T-cell (primary cell): ENCODE measurements around the gene NHS. TPM values are rescaled to one million over a fixed set of nuclear protein-coding genes. Genes with fewer than 3 reads are reported as not detected.

Experiments used
- ATAC-seq, 4 experiments: fragments of 200-7000 bp in 3 of 4; fragments of 150-1000 bp in 1 of 4; cut with Tn5 transposase; replicated peaks in 1 of 4; 1 replicate in 3 of 4; 2 replicates in 1 of 4; pipeline ENCODE4 v1.10.0; 2021; ENCODE audit warnings: moderate library complexity in 3 of 4, mild to moderate bottlenecking in 2 of 4, moderate number of reproducible peaks in 1 of 4
- CTCF ChIA-PET, 2 donors: fragments of 300-600 bp; sonication (Branson Sonifier 250); formaldehyde crosslinking; loops; one replicate each; lab custom pipeline; 2022; ENCODE audit warnings: antibody characterized with exemption in 2 of 2; lab: Charles Lee
- POLR2A ChIA-PET, 2 donors: fragments of 300-600 bp; sonication (Branson Sonifier 250); formaldehyde crosslinking; loops; one replicate each; lab custom pipeline; 2022; ENCODE audit warnings: antibody characterized with exemption in 2 of 2; lab: Charles Lee
- DNase-seq, 35 experiments: peaks; one replicate each; pipeline versions ENCODE4 v3.0.0 to v3.0.0-alpha.2; 2013 to 2023
- H3K27ac ChIP-seq: one replicate; pipeline ENCODE4 v1.5.1; 2013; ENCODE audit warnings: low read length
- H3K27me3 ChIP-seq, 2 experiments: replicated peaks in 1 of 2; 1 replicate in 1 of 2; 2 replicates in 1 of 2; pipeline versions ENCODE4 v1.6.1 to v1.7.0; 2013; ENCODE audit warnings: low read length in 1 of 2, mixed read lengths in 1 of 2; ENCODE audit not compliant: control insufficient read depth in 2 of 2, insufficient read depth in 2 of 2; ENCODE audit errors: extremely low read depth in 1 of 2
- H3K36me3 ChIP-seq, 2 donors: 1 replicate in 1 of 2; 2 replicates in 1 of 2; pipeline versions ENCODE4 v1.6.1 to v1.7.0; 2013; ENCODE audit warnings: low read length in 1 of 2; ENCODE audit not compliant: control insufficient read depth in 2 of 2, insufficient read depth in 1 of 2; ENCODE audit errors: extremely low read depth in 1 of 2
- H3K4me1 ChIP-seq, 2 experiments: 1 replicate in 1 of 2; 2 replicates in 1 of 2; pipeline versions ENCODE4 v1.6.1 to v1.7.0; 2013; ENCODE audit warnings: low read length in 2 of 2, mixed read lengths in 1 of 2; ENCODE audit not compliant: insufficient read depth in 2 of 2, control insufficient read depth in 1 of 2; ENCODE audit errors: extremely low read depth in 1 of 2
- H3K4me3 ChIP-seq, 2 donors: 1 replicate in 1 of 2; 2 replicates in 1 of 2; pipeline versions ENCODE4 v1.5.1 to v1.7.0; 2013; ENCODE audit warnings: mild to moderate bottlenecking in 2 of 2, low read length in 1 of 2, moderate library complexity in 1 of 2; ENCODE audit not compliant: control insufficient read depth in 1 of 2; ENCODE audit errors: extremely low read depth in 1 of 2
- H3K9me3 ChIP-seq: 2 replicates; pipeline ENCODE4 v1.7.0; 2013
- H3K27ac Mint-ChIP-seq, 2 donors: one replicate each; pipeline ENCODE4 v1.8.0; 2020 to 2021; ENCODE audit warnings: mild to moderate bottlenecking in 2 of 2, mixed read lengths in 2 of 2
- H3K27me3 Mint-ChIP-seq, 2 donors: one replicate each; pipeline ENCODE4 v1.8.0; 2021 to 2022; ENCODE audit warnings: mixed read lengths in 2 of 2
- H3K36me3 Mint-ChIP-seq: one replicate; pipeline ENCODE4 v1.8.0; 2021; ENCODE audit warnings: mixed read lengths
- H3K4me1 Mint-ChIP-seq, 3 donors: one replicate each; pipeline ENCODE4 v1.8.0; 2020 to 2022; ENCODE audit warnings: mixed read lengths in 3 of 3, mild to moderate bottlenecking in 1 of 3
- H3K4me3 Mint-ChIP-seq, 3 donors: one replicate each; pipeline ENCODE4 v1.8.0; 2020 to 2022; ENCODE audit warnings: mild to moderate bottlenecking in 3 of 3, mixed read lengths in 3 of 3, moderate library complexity in 3 of 3
- H3K9me3 Mint-ChIP-seq, 3 donors: one replicate each; pipeline ENCODE4 v1.8.0; 2020 to 2022; ENCODE audit warnings: mixed read lengths in 3 of 3
- WGBS: methylation state at CpG from one replicate; pipeline ENCODE4 v1.1.5; 2013; ENCODE audit warnings: missing lambda C conversion rate; ENCODE audit not compliant: insufficient coverage; 5-methylcytosine and 5-hydroxymethylcytosine counted together
- total RNA-seq, 35 experiments: library from RNA in 6 of 35; stranded (reverse) in 6 of 35; fragments of 120-200 nt in 1 of 35; gene quantifications; one replicate each; pipeline versions ENCODE4 v1.2.1 to v1.2.4 and lab custom pipeline; 2013 to 2026

The NHS gene
- total RNA-seq, 5 donors from 2014 or later (not counting 1 experiment from before 2014, with no cell fraction given) = 0.03 to 0.20 (median 0.11) TPM; not detected in 1

- Mint-ChIP-seq H3K27me3 (peaks cover 0 to 16% of the 10 kb centered on the region in 2 donors), H3K27ac (no peak overlapping the region), H3K36me3 (no peaks in the 10 kb centered on the region), H3K4me1 (no peaks in the 10 kb centered on the region), H3K4me3 (no peak overlapping the region), H3K9me3 (no peaks in the 10 kb centered on the region)
- H3K36me3 ChIP-seq = no peaks in the 10 kb centered on the region
- DNase-seq = no peak
- no peaks in the 10 kb centered on the region for H3K4me1 ChIP-seq
- no peak for ATAC-seq
- H3K4me3 ChIP-seq = no peak overlapping the region
- POLR2A ChIA-PET = no interaction called here
- H3K27me3 ChIP-seq = no peaks in the 10 kb centered on the region
- CTCF ChIA-PET = no interaction called here
- WGBS = no CpG with 5 or more reads among the region's 4 CpGs
- no peak overlapping the region for H3K27ac ChIP-seq
- H3K9me3 ChIP-seq = no peaks in the 10 kb centered on the region
Observed at GRCh38 chrX:17435476-17435875, 60.5 kb downstream of the NHS start.

GRCh38 chrX:17438221-17438620 is 63.2 kb downstream of the NHS start:
- CTCF ChIA-PET = no interaction called here
- ATAC-seq (no peak), DNase-seq (no peak)
- Mint-ChIP-seq H3K9me3 (no peaks in the 10 kb centered on the region), H3K36me3 (no peaks in the 10 kb centered on the region), H3K27me3 (peaks cover 0 to 15% of the 10 kb centered on the region in 2 donors), H3K27ac (no peak overlapping the region), H3K4me1 (no peaks in the 10 kb centered on the region), H3K4me3 (no peak overlapping the region)
- POLR2A ChIA-PET = no interaction called here
- Histone ChIP-seq H3K27me3 (no peaks in the 10 kb centered on the region), H3K4me3 (no peak overlapping the region), H3K27ac (no peak overlapping the region), H3K9me3 (no peaks in the 10 kb centered on the region), H3K36me3 (no peaks in the 10 kb centered on the region), H3K4me1 (no peaks in the 10 kb centered on the region)
- no CpG with 5 or more reads among the region's 6 CpGs for WGBS

GRCh38 chrX:17440258-17440657 is 65.3 kb downstream of the NHS start:
- CTCF ChIA-PET = no interaction called here

GRCh38 chrX:17440836-17441235 is 65.8 kb downstream of the NHS start:
- no peak overlapping the region for H3K4me3 Mint-ChIP-seq
- no peak for DNase-seq
- Histone ChIP-seq H3K9me3 (no peaks in the 10 kb centered on the region), H3K4me1 (no peaks in the 10 kb centered on the region), H3K4me3 (no peak overlapping the region), H3K36me3 (no peaks in the 10 kb centered on the region), H3K27me3 (no peaks in the 10 kb centered on the region), H3K27ac (no peak overlapping the region)
- no peak for ATAC-seq
- no peaks in the 10 kb centered on the region for H3K36me3 Mint-ChIP-seq
- no CpG with 5 or more reads among the region's 3 CpGs for WGBS
- H3K27me3 Mint-ChIP-seq = peaks cover 0 to 16% of the 10 kb centered on the region in 2 donors
- POLR2A ChIA-PET = no interaction called here
- no peak overlapping the region for H3K27ac Mint-ChIP-seq
- CTCF ChIA-PET = no interaction called here
- no peaks in the 10 kb centered on the region for H3K9me3 Mint-ChIP-seq
- H3K4me1 Mint-ChIP-seq = no peaks in the 10 kb centered on the region

More at GRCh38 chrX:17440258-17440657, 65.3 kb downstream of the NHS start:
- Mint-ChIP-seq H3K4me1 (no peaks in the 10 kb centered on the region), H3K4me3 (no peak overlapping the region), H3K27me3 (peaks cover 0 to 12% of the 10 kb centered on the region in 2 donors), H3K9me3 (no peaks in the 10 kb centered on the region), H3K27ac (no peak overlapping the region), H3K36me3 (no peaks in the 10 kb centered on the region)
- POLR2A ChIA-PET = no interaction called here
- DNase-seq (no peak), ATAC-seq (no peak)
- H3K4me1 ChIP-seq = no peaks in the 10 kb centered on the region
- no peaks in the 10 kb centered on the region for H3K9me3 ChIP-seq
- H3K4me3 ChIP-seq = no peak overlapping the region
- no peak overlapping the region for H3K27ac ChIP-seq
- no peaks in the 10 kb centered on the region for H3K27me3 ChIP-seq
- no peaks in the 10 kb centered on the region for H3K36me3 ChIP-seq

- CTCF ChIA-PET = no interaction called here
Observed at GRCh38 chrX:17441965-17442364, 67.0 kb downstream of the NHS start.

GRCh38 chrX:17442898-17443297 is 67.9 kb downstream of the NHS start:
- H3K27ac ChIP-seq = no peak overlapping the region
- Mint-ChIP-seq H3K27ac (no peak overlapping the region), H3K36me3 (no peaks in the 10 kb centered on the region), H3K27me3 (peaks cover 0 to 18% of the 10 kb centered on the region in 2 donors), H3K9me3 (no peaks in the 10 kb centered on the region), H3K4me1 (no peaks in the 10 kb centered on the region), H3K4me3 (no peak overlapping the region)
- ATAC-seq = no peak
- no peak overlapping the region for H3K4me3 ChIP-seq
- no peaks in the 10 kb centered on the region for H3K27me3 ChIP-seq
- no CpG with 5 or more reads among the region's 3 CpGs for WGBS
- DNase-seq = no peak
- CTCF ChIA-PET = no interaction called here
- H3K36me3 ChIP-seq = no peaks in the 10 kb centered on the region
- no peaks in the 10 kb centered on the region for H3K9me3 ChIP-seq
- no peaks in the 10 kb centered on the region for H3K4me1 ChIP-seq
- POLR2A ChIA-PET = no interaction called here

More at GRCh38 chrX:17441965-17442364, 67.0 kb downstream of the NHS start:
- H3K9me3 ChIP-seq = no peaks in the 10 kb centered on the region
- no peaks in the 10 kb centered on the region for H3K27me3 ChIP-seq
- no peak overlapping the region for H3K27ac Mint-ChIP-seq
- no peak overlapping the region for H3K27ac ChIP-seq
- no peak overlapping the region for H3K4me3 ChIP-seq
- H3K36me3 ChIP-seq = no peaks in the 10 kb centered on the region
- POLR2A ChIA-PET = interaction anchor here in 1 of 2 donors (0.6 kb wide), 1 partner anchor 57 kb away, joined by 3 read pairs; no protein-coding TSS in a partner anchor
- DNase-seq (no peak), ATAC-seq (no peak)
- H3K36me3 Mint-ChIP-seq = no peaks in the 10 kb centered on the region
- no peak overlapping the region for H3K4me3 Mint-ChIP-seq
- peaks cover 0 to 18% of the 10 kb centered on the region in 2 donors for H3K27me3 Mint-ChIP-seq
- H3K4me1 ChIP-seq = no peaks in the 10 kb centered on the region
- H3K9me3 Mint-ChIP-seq = no peaks in the 10 kb centered on the region
- H3K4me1 Mint-ChIP-seq = no peaks in the 10 kb centered on the region

GRCh38 chrX:17443556-17443955 is 68.6 kb downstream of the NHS start:
- CTCF ChIA-PET = no interaction called here
- Mint-ChIP-seq H3K4me3 (no peak overlapping the region), H3K36me3 (no peaks in the 10 kb centered on the region), H3K4me1 (no peaks in the 10 kb centered on the region), H3K27ac (no peak overlapping the region), H3K9me3 (no peaks in the 10 kb centered on the region), H3K27me3 (peaks cover 0 to 21% of the 10 kb centered on the region in 2 donors)
- POLR2A ChIA-PET = no interaction called here
- Histone ChIP-seq H3K27me3 (no peaks in the 10 kb centered on the region), H3K9me3 (no peaks in the 10 kb centered on the region), H3K4me3 (no peak overlapping the region), H3K36me3 (no peaks in the 10 kb centered on the region), H3K27ac (no peak overlapping the region), H3K4me1 (no peaks in the 10 kb centered on the region)
- ATAC-seq = no peak
- no peak for DNase-seq
- no CpG with 5 or more reads among the region's 4 CpGs for WGBS
